Midbrain (tissue), 1 donor: ENCODE data around the gene LZTS2.

Source experiments
- DNase-seq: peaks from one replicate; lab custom pipeline; 2025; lab: John Stamatoyannopoulos, UW

The LZTS2 gene

DNA sequence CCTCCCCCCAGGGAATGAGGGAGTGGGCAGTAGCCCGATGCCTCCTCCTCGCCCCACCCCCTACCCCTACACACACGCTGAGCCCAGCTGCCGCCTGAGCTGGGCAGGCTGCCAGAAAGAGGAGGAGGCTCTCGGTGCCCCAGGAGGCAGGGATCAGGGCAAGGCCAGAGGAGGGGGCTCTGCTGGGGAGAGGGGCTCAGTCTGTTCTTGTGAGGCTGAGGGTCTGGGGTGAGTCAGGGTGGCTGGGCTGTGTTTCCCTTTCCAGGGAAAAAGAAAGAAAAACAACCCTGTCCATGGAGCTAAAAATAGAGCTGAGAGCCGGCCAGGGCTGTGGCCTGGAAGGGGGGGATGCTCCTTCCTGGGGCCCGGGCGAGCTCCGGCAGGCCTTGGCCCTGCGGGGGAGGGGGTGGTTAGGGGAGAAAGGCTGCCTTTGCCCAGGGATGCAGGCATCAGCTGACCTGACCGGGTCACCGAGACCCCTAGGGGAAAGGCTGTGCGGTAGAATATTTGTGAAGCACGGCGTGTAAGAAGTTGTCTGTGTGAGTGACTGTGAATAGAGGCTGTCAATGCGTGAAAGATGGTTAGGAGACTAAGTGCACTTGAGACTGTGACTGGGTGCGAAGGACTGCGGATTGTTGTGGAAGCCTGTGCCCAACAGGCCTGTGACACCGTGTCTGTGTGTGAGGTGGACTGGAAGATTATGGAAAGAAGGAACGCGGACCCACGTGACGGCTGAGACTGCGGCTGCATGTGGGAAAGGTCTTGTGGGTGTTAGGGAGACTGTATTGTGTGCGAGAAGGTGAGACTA, 1.2 kb upstream of the LZTS2 start:
- peak; percentile 88 for DNase-seq

DNA sequence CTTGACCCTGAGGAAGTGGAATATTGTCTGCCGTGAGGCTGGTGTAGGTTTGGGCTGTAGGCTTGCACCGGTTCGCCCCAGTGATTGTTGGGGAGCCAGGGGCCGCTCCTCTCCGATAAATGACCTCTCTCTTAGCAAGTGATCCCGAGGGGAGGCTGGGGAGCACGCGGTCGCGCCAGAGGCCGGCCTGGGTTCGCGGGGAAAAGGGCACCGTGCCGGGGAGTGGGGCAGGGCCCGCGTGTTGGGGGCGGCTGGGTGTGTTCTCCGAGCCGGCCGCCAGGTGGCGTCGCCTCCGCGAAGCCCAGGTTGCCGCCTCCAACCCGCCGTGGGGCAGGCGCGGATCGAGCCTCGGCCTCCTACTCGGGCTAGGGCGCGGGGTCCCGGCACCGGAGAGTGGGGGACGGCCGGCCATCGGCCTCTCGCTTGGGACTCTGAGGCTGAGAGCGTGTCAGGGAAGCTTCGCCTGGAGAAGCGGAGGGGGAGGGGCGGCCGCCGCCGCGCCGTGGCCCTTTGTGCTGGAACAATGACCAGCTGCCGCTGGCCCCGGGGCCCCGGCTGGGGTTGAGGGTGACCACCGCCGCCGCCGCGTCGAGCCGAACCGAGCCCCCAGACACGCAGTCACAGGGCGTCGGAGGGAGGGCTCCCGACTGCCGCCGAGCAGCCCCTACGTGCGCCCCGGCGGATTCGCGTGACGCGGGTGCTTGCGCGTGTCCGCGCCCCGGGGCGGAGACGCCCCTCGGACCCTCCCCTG, 442 bp upstream of the LZTS2 start:
- peak; percentile 85 for DNase-seq

DNA sequence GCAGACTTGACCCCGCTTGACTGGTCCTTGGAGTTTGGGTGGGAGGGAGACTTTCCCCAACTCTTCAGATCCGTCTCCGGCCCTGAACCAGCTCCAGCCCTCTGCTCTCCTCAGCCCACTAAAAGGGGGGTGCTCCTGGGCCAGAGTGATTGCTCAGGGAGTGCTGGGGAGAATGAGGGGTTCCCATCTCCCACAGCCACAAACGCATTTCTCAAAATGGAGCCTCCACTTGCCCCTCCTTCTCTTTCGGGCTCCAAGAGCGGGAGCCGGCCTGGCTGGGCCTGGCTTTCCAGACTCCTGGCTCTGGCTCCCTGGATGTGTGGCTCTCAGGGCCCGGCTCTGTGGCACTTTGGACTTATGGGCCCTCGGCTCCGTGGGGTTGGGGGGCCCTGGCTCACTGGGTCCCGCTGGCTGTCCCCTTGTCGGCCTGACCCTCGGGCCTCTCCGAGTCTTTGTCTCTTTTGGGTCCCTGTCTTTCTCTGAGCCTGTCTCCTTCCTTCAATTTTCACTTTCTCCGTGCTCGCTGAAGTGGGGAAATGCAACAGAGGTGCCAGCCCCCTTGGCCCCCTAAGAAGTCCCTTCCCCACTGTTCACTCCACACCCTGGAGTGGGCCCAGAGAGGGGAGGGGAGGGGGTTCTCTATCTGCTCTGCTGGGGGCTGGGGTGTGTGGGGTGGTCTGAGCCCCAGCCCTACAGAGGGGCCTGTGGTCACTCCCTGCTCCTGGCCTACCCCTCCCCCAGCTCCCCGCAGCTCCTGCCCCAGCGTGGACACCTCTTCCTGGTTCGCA, 713 bp downstream of the LZTS2 start:
- DNase-seq, result peak; percentile 37

DNA sequence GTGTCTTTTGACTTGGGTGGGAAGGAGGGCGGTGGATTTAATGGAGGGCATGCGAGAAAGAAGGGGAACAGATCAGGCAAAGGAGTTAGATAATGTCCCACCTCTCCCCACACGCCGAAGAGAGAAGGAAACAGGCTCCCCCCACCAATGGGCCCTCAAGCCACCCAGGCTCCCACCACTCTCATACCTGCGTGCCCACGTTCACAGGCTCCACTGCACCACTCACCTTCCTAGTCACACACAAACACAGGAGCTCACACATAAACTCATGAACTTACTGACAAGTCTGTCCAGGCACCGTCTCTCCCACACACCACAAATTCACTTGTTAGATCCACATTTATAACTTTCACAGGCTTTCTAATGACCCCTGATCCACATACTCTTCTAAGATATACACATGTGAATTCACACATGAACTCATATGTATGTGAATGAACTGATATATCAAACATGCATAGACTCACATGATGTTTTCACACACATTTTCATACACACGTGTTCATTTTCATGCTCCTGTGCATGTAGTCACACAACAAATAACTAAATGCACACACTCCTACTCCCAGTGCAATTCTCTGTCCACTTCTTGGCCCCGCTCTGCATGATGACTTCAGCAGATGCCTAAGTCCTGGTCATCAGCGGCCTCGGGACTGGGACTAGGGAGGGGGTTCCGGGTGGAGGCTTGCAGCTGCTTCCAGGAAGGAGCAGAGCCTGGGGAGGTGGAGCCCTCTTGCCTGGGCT, 1.5 kb downstream of the LZTS2 start:
- peak; percentile 72 for DNase-seq

DNA sequence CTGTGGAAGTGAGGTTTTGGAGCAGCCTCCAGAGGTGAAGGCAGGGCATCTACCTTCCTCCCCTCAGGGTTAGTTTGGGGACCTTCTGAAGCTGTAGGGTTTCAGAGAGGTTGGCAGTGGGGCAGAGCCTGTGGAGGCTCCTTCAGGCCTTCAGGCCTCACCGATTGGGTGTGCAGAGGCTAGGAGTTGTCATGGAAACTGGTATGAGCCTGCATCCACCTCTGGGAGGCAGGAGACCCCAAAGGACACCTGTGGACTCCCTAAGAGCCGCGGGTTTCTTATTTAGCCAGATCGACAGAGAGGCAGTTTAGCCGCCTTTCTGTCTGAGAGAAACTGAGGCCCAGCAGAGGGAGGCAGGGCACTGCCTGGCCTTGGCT, 2.0 kb downstream of the LZTS2 start:
- DNase-seq, result no peak

- no peak for DNase-seq
Measured at GRCh38 chr10:101002456-101002855, 2.8 kb downstream of the LZTS2 start.

DNA sequence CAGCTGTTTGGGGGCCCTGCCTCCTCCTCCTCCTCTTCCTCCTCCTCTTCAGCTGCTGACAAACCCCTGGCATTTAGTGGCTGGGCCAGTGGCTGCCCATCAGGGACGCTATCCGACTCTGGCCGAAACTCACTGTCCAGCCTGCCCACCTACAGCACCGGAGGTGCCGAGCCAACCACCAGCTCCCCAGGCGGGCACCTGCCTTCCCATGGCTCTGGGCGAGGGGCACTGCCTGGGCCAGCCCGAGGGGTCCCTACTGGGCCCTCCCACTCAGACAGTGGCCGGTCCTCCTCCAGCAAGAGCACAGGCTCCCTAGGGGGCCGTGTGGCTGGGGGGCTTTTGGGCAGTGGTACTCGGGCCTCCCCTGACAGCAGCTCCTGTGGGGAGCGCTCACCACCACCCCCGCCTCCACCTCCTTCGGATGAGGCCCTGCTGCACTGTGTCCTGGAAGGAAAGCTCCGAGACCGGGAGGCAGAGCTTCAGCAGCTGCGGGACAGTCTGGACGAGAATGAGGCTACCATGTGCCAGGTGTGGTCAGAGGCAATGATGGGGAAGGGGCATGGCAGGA, 4.1 kb downstream of the LZTS2 start:
- DNase-seq, result no peak

- DNase-seq, result no peak
Measured at GRCh38 chr10:101005361-101005760, 5.8 kb downstream of the LZTS2 start.

- no peak for DNase-seq
Measured at GRCh38 chr10:101005869-101006567, 6.4 kb downstream of the LZTS2 start.

DNA sequence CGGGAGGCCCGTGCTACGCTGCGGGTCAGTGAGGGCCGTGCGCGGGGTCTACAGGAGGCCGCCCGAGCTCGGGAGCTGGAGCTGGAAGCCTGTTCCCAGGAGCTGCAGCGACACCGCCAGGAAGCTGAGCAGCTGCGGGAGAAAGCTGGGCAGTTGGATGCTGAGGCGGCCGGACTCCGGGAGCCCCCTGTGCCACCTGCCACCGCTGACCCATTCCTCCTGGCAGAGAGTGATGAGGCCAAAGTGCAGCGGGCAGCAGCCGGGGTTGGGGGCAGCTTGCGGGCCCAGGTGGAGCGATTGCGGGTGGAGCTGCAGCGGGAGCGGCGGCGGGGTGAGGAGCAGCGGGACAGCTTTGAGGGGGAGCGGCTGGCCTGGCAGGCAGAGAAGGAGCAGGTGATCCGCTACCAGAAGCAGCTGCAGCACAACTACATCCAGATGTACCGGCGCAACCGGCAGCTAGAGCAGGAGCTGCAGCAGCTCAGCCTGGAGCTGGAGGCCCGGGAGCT, 7.0 kb downstream of the LZTS2 start:
- peak; percentile 41 for DNase-seq

GRCh38 chr10:101007099-101007711, 7.6 kb downstream of the LZTS2 start:
- DNase-seq, result peak; percentile 34

DNA sequence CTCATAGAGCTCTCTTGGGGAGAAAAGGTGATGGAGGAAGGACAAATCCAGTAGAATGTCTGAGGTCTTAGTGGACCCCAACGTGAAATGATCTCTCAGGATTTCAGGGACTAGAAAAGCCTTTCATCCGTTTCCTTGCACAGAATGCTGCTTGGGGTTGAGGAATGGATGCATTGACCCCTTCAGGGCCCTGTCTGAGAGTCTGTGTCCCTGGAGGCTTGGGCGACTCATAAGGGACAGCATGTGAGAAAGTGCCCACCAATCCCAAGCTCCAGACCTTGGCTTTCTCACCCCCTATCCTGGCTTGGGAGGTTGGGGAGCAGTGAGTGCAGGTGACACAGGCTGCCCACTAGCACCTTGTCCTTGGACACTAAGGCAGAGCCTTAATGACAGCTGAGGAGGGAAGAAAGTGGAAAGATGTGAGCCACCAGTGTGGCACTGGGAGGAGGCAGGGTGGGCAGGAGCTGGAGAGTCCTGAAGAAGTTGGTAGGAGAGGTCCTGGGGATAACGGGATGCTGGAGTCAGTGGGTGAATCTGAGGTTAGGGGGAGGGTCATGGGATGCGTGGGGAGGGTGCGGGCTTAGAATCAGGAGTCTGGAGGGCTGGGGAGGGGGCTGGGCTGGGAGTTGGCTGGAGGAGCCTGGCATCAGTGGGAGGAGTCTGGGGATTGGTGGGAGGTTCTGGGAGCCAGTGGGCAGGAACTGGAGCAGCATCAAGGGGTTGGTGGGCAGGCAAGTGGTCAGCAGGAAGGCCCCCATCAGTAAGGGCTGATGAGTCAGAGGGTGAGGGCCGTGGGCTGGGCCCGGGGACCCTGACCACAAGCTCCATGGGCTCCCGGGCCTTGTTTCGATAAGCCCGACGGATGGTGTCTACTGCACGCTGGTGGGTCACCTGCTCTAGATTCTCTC, 8.6 kb downstream of the LZTS2 start:
- DNase-seq, result peak; percentile 63

DNA sequence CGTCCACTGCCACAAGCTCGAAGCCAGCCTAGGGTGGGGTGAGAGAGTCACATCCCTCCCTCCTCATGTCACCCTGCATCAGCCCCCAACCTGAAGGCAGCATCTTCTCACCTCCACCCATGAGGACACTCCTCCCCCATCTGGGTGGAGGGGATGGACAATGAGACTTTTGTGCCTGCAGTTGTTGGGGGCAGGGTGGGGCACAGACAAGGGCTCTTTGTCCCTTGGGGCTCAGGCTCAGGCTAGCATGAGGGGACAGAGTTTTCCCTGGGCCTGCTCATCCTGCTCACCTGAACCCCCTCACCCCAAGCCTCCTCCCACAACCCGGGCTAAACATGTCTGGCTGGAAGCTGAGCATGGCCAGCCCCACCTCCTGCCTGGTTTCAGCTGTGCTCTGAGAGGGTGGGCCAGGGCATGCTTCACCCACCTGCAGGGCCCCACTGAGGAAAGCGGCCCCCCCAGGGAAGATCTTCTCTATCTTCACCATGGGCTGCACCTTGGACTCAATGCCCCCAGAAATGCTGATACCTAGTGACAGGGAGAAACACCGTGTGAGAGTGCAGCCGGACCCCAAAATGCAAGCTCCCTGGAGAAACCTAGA, 9.3 kb downstream of the LZTS2 start:
- peak; percentile 86 for DNase-seq

- DNase-seq, result no peak
Measured at GRCh38 chr10:101010329-101010728, 10.7 kb downstream of the LZTS2 start.

DNA sequence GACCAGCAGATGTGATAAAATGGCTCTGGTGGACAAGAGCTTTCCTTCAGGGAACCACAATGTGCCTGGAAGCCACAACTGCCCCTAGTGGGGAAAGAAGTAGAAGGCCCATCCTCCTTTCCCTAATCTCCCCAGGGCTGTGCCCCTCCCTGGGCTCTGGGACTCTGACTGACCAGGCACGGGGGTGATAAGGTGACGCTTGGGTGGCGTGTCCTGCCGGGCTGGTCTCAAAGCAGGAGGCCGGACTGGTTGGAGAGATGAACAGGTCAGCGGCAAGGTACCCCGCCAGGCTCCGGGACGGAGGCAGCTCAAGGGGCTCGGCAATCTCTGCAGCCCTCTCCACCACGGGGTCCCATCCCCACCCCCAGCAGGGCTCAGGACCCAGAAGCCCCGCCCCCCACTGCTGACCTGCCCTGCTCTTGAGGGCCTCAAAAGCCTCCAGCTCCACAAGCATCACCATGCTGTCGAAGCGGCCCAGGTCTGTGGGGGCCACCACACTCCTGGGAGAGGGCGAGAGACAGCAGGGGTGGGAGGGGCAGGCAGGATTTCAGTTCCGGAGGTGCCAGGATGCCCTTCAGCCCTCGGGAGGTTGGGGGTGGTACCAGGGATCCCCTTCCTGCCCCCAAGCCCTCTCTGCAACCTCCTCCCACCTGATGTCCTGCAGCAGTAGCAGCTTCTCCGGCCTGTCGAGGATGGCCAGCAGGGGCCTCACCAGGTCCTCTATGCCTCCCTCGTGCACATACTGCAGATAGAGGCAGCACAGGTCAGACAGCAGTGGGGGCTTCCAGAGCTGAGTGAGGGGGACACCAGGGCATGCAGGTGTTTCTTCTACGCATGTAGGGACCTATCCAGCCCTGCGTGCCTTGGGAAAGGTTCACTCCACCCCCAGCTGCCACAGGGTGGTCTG, 12.2 kb downstream of the LZTS2 start:
- no peak for DNase-seq

DNA sequence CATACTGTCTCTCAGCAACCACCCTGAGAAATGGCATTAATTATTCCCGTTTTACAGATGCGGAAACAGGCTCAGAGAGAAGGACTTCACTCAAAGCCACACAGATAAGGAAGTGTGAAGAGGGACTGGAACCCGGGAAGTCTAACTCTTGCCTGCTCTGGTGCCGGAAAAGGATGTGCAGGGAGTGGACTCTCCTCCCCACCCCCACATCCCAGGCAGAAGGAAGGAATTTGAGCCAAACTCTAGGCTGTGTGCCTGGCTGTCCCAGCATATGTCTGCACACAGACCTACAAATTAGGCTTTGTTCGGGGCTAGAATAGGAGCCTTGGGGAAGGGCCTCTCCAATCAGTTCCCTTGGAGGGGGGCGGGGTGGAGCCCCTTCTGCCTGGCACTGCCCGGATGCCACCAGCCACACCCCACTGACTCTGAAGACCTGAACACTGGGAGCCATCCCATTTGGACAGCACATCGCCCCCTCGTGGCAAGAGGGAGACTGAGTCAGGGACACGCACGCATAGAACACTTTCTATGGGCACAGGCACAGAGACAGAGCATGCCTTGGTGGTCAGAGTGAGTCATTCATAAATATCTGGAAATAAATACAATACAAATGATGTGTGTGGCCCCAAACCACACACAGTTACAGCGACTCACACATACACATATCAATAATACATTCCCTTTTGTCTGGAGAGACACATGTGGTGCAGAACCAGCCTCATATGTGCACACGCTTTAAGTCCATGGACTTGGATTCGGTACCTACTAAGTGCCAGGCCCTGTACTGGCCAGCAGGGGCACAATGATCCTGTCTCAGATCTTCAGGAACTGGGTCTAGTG, 13.1 kb downstream of the LZTS2 start:
- peak; percentile 94 for DNase-seq

- no peak for DNase-seq
Measured at GRCh38 chr10:101013365-101013825, 13.8 kb downstream of the LZTS2 start.
